ENCODE measurements around the gene SPAG6.

The SPAG6 gene

DNA sequence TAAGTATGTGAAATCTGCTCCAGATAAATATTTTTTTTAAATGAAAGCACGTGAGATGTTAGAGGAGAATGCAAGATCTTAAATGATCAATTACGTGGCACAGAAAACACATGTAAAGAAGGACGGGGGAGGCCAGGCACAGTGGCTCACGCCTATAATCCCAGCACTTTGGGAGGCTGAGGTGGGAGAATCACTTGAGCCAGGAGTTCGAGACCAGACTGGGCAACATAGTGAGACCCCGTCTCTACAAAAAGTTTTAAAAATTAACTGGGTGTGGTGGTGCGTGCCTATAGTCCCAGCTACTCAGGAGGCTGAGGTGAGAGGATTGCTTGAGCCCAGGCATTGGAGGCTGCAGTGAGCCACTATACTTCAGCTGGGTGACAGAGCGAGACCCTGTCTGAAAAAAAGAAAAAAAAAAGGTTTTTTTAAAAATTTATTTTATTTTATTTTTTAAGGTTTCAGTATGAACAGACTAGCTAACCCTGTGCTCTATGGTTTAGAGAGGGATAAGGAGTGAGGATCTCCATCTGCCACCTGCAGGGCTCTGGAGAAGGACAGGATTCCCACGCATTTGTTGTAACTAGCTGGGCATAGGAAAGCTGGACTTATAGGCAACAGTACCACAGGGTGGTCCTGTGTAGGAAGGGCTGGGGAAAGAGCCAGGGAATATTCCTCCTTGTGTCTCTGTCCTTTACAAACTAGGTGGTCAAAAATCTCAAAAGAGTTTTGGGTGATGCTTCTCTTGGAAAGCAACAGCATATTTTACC, 113.2 kb downstream of the SPAG6 start:
- DNase-seq (ENCODE audit: low read depth): no peak
- no peak overlapping the region for H3K4me3 ChIP-seq (ENCODE audit: low read depth, low read length)
- TF ChIP-seq, protein P1, sequence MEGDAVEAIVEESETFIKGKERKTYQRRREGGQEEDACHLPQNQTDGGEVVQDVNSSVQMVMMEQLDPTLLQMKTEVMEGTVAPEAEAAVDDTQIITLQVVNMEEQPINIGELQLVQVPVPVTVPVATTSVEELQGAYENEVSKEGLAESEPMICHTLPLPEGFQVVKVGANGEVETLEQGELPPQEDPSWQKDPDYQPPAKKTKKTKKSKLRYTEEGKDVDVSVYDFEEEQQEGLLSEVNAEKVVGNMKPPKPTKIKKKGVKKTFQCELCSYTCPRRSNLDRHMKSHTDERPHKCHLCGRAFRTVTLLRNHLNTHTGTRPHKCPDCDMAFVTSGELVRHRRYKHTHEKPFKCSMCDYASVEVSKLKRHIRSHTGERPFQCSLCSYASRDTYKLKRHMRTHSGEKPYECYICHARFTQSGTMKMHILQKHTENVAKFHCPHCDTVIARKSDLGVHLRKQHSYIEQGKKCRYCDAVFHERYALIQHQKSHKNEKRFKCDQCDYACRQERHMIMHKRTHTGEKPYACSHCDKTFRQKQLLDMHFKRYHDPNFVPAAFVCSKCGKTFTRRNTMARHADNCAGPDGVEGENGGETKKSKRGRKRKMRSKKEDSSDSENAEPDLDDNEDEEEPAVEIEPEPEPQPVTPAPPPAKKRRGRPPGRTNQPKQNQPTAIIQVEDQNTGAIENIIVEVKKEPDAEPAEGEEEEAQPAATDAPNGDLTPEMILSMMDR (IDR thresholded peaks at IDR 0.05; ENCODE audit: low read depth, low read length, missing control alignments): no peak

GRCh38 chr10:22459496-22459895, 114.2 kb downstream of the SPAG6 start:
- TF ChIP-seq, protein P1 (IDR thresholded peaks at IDR 0.05; ENCODE audit: low read depth, low read length, missing control alignments): no peak
- DNase-seq (ENCODE audit: low read depth): no peak
- no peak overlapping the region for H3K4me3 ChIP-seq (ENCODE audit: low read depth, low read length)

DNA sequence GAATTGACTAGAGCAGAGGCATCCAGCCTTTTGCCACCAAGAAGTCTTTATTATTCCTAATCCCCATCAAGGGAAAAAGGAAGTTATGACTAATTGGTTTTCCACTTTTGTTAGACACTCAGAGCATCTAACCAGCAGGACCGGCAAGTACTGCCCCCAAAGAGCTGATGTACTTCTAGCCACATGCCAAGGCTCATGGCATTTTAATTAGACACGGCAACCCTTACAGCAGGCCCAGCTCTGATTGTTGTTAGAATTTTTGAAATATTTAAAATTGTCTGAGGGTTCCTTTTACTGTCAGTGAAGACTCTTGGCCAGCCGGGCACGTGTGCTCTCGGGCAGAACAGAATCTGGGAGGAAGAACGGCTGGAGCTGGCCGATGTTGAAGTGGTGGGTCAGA, 114.8 kb downstream of the SPAG6 start:
- TF ChIP-seq, protein P1 (IDR thresholded peaks at IDR 0.05; ENCODE audit: low read depth, low read length, missing control alignments): no peak
- H3K4me3 ChIP-seq (ENCODE audit: low read depth, low read length): no peak overlapping the region
- DNase-seq (ENCODE audit: low read depth): no peak

DNA sequence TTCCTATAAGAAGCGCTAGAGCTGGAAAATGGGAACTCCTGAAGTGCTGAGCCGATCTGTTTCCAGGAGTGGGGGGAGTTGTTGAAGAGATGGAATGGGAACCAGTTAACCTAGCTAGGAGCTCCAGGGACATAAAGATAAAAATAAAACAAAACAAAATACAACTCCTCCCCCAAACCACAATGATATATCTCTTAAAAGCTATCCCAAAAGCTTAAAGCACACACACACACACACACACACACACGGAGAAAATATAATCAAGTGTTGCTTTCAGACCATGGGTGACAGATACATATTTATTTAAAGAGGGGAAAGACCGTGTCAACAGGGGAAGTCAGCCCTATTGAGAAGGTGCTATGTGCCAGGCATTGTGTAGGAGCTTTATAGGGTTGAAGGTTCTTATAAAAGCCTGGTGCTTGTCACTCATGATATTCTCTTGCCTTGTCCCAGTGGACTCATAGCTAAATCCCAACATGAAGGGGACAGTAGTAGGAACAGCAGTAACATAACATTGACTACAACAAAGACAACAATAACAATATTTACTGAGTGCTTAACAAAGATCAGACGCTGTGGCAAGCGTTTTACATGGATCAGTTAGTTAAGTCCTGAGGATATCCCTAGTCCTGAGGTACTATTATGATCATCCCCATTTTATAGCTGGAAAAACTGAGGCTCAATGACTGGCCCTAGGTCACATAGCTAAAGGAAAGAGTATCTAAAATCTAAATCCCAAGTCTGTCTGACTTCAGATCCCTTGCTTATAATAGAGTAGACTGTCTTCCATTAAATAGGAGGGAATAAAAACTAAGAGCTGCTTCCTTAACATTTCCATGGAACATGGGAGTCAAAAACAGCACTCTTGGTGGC, 115.5 kb downstream of the SPAG6 start:
- no peak overlapping the region for H3K4me3 ChIP-seq (ENCODE audit: low read depth, low read length)
- TF ChIP-seq, protein P1 (IDR thresholded peaks at IDR 0.05; ENCODE audit: low read depth, low read length, missing control alignments): no peak
- no peak for DNase-seq (ENCODE audit: low read depth)

GRCh38 chr10:22461891-22462290, 116.6 kb downstream of the SPAG6 start:
- TF ChIP-seq, protein P1 (IDR thresholded peaks at IDR 0.05; ENCODE audit: low read depth, low read length, missing control alignments): no peak
- H3K4me3 ChIP-seq (ENCODE audit: low read depth, low read length): no peak overlapping the region
- DNase-seq (ENCODE audit: low read depth): no peak

- no peak for DNase-seq (ENCODE audit: low read depth)
- TF ChIP-seq, protein P1 (IDR thresholded peaks at IDR 0.05; ENCODE audit: low read depth, low read length, missing control alignments): no peak
- H3K4me3 ChIP-seq (ENCODE audit: low read depth, low read length): no peak overlapping the region
Measured at GRCh38 chr10:22463255-22463654, 118.0 kb downstream of the SPAG6 start.
